Fibroblast of lung (primary cell): ENCODE data around the gene SNORC.

ENCODE experiments used
- EZH2 ChIP-seq: IDR thresholded peaks from 2 replicates; pipeline ENCODE4 v1.5.1; 2012; ENCODE audit warnings: low read length, control low read depth, mild to moderate bottlenecking; ENCODE audit errors: missing control alignments
- TF ChIP-seq, protein P1 (sequence below), 2 donors: IDR thresholded peaks in 1 of 2; conservative IDR thresholded peaks in 1 of 2; 1 replicate in 1 of 2; 2 replicates in 1 of 2; pipeline ENCODE4 v1.5.1; 2011 to 2012; ENCODE audit warnings: low read length in 2 of 2, control low read depth in 1 of 2, inconsistent platforms in 1 of 2, low read depth in 1 of 2, mild to moderate bottlenecking in 1 of 2

DNA sequence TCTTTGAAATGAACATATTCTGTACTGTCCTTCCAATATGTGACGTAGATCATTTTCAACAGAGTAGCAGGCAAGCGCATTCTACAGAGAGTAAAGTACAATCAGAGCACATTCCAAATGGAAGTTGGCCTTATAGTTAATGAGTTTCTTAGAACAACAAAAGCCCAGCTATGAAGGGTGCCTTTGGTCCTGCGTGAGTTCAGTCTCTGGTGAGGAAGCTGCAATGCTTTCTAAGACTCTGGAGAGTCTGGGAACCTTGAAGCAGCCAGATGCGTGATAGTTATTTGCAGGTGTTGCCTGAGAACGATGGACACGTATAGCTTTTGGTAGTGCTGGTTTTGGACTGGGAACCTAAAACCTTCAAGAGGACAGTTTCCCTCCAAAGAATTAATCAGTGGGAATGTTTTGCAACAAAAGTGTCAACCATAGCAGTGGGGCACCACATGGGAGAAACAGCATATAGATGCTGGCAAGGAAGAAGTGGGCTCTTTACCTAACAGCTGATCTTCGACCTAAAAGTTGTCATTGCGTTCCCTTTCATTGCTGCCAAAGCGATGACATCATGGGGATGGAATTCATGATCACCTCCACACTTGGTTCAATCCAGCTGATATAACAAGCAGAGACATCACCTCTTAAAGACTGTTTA is 9.3 kb upstream of the SNORC start:
- TF ChIP-seq, protein P1, sequence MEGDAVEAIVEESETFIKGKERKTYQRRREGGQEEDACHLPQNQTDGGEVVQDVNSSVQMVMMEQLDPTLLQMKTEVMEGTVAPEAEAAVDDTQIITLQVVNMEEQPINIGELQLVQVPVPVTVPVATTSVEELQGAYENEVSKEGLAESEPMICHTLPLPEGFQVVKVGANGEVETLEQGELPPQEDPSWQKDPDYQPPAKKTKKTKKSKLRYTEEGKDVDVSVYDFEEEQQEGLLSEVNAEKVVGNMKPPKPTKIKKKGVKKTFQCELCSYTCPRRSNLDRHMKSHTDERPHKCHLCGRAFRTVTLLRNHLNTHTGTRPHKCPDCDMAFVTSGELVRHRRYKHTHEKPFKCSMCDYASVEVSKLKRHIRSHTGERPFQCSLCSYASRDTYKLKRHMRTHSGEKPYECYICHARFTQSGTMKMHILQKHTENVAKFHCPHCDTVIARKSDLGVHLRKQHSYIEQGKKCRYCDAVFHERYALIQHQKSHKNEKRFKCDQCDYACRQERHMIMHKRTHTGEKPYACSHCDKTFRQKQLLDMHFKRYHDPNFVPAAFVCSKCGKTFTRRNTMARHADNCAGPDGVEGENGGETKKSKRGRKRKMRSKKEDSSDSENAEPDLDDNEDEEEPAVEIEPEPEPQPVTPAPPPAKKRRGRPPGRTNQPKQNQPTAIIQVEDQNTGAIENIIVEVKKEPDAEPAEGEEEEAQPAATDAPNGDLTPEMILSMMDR (conservative IDR thresholded peaks at IDR 0.05 in 1 of 2, IDR thresholded peaks at IDR 0.05 in 1 of 2; ENCODE audit: low read depth in 1 of 2, low read length in 2 of 2) = no peak
- no peak for TF ChIP-seq EZH2
